IPS-NIHi11 (cell line): ENCODE data around the gene CD81.
A peak's percentile ranks its signal among the peaks of the same experiment; 100 is the strongest.

Experiments used
- DNase-seq: peaks from one replicate; pipeline ENCODE4 v3.0.0; 2012; ENCODE audit warnings: mixed read lengths, low spot score

CD81 gene

GRCh38 chr11:2391181-2391975 is 14.3 kb downstream of the CD81 start:
- DNase-seq = no peak

- no peak for DNase-seq
Measured at GRCh38 chr11:2392241-2392959, 15.3 kb downstream of the CD81 start.

DNA sequence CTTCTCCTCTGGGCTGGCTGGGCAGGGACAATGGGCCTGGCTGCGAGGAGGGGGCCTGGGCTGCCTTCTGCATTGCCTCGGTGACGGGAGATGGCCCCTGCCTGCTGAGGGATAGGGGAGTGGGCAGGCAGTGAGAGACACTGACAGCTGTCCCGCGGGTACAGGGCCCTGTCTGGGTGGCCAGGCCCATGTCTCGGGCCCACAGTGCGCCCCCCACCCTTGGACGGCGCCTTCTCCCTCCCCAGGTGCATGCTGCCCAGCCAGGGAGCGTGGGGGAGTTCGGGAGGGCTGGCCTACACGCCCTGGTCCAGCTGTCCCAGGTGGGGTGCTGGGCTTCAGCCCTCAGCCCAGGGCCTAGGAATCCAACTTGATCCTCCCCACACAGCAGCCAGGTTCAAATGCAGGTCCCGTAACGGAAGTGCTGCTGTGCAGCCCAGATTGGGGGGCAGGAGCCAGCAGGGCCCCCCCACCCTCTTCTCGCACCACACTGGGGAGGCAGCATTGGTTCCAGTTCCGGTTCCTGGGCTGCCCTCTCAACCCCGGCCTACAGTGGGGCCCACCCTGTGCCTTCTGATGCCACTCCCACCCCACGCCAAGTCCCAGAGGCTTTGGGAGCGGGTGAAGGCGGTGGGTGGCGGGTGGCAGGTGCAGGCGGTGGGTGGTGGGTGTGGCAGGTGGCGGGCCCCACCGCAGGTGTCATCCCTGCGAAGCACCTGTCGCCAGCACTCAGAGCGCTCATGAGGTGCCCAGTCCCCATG is 16.2 kb downstream of the CD81 start:
- DNase-seq = no peak

DNA sequence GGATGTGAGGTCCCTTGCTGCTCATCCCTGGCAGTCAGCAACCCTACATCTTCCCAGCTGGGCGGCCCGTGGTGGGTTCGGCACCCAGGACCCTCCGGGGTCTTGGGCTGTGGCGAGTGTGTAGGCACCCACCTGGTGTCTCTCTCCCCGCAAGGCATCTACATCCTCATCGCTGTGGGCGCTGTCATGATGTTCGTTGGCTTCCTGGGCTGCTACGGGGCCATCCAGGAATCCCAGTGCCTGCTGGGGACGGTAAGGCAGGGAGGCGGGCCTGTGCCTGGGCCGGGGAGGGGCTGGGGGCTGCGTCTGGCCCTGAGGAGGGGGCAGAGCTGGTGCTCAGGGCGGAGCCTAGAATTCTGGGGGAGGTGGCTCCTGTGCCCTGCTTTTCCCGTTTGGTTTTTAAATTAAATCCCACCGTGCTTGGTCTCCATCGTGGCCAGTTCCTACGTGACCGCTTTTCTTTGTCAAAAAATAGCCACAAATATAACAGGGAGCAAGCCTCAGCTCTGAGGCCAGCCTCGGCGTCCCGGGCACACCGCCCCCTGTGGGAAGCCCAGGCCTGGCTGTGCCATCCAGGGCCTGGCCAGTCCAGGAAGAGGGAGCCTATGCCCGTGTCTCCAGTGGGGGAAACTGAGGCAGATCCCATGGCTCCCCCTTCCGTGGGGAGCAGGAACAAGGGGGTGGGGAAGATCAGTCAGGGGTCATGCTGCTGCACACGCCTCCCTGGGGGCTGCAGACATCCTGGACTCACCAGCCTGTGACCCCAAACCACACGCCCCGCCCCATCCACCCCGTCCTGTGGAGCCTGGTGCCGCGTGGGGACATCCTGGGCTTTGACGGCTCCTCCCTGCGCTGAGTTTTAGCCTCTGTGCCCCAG is 17.1 kb downstream of the CD81 start:
- DNase-seq = no peak

DNA sequence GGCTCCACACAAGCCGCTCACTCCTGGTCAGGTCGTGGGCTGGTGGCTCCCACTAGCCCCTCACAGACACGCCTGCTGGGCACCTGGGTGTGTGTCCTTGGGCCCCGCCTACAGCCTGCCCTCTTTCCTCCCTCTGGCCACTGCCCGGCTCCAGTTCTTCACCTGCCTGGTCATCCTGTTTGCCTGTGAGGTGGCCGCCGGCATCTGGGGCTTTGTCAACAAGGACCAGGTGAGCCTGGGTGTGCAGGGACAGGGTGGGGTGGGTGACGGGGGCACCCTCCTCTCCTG is 17.7 kb downstream of the CD81 start:
- no peak for DNase-seq

- DNase-seq = no peak
Measured at GRCh38 chr11:2395211-2395730, 18.2 kb downstream of the CD81 start.

DNA sequence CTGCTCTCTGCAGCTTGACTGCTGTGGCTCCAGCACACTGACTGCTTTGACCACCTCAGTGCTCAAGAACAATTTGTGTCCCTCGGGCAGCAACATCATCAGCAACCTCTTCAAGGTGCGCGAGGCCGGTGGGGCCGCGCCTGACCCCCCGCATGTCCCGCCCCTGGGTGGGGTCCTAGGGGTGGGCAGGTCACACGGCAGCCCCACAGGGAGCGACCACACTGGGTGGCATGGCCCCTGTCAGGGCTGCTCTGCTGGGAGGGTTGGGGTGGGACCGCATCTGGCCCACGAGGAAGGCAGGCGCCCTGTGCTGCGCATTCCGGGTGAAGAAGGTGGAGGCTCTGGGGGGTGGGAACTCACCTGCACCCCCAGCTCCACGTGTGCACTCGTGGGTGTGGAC is 18.7 kb downstream of the CD81 start:
- no peak for DNase-seq

DNA sequence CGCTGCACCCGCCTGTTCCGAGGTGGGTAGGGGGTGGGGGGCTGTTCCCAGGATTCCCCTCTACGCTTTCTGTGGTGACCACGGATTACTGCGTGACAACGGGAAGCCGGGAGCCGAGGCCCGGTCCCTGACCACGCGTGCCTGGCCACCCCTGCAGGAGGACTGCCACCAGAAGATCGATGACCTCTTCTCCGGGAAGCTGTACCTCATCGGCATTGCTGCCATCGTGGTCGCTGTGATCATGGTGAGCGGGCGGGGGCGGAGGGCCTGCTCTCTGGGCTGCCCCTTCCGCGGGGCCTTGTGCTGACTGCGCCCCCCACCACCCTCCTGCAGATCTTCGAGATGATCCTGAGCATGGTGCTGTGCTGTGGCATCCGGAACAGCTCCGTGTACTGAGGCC is 19.4 kb downstream of the CD81 start:
- DNase-seq = no peak

- no peak for DNase-seq
Measured at GRCh38 chr11:2397005-2397404, 19.9 kb downstream of the CD81 start.

- DNase-seq = no peak
Measured at GRCh38 chr11:2398664-2399355, 21.7 kb downstream of the CD81 start.

DNA sequence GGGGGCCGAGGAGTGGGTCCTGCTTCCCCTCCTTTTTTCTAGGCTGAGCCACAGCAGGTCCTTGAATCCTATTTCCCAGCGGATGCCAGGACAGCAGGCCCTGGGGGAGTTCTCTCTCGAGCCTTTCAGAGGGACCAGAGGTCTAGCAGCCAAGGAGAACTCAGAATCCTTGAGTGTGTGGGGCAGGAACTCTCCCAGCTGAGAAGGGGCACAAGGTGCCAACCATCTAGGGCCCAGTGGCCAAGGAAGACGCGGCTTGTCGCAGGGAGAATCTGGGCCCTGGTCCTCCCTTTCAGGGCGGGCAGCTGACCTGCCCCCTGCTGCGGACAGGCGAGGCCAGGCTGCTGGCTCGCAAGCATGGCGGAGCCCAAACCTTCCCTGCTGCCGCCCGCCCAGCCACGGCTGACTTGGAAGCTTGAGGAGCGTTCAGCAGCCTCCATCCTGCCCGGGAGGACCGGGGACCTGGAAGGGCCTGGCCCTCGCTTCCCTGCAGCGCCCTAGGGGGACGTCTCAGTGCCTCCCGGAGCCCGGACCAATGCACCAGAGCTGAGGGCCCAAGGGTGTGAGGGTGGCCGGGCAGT is 22.5 kb downstream of the CD81 start:
- DNase-seq = no peak

DNA sequence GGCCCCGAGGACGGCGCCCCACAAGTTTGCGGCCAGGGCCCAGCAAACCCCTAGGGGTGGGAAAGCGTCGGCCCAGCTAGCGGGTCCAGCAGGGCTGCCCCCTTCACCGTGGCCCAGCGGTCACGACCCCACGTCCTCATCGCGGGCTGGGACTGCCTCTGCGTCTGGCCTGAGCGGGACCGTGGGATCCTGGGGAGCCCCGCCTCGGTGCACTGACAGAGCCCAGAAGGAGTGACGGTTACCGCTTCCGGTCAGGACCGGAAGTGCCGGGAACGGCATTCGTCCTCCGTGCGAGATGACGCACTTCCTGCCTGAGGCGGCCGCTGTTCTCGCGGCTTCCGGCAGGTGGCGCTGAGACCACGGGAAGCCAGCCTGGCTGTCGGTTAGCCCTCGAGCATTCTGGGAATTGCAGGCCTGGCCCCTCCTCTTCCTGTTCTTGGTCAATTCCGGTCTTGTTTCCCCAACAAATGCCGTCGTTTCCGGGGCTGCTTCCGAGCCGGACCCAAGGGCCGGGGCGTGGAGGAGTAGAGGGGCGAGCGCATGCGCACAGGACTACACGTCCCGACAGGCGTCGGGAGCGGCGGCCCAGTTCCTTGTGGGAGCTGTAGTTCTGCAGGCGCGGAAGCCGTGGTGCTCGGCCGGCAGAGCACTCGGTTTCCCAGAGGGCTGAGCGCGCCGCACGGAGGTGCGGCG is 23.1 kb downstream of the CD81 start, which contains the start of gene TSSC4:
Gene TSSC4 (plus strand): TSS at position 682 of the 693 bp plus-strand sequence. CDS start 1,884 bp downstream, outside the sequence.
- peak; percentile 99 for DNase-seq

DNA sequence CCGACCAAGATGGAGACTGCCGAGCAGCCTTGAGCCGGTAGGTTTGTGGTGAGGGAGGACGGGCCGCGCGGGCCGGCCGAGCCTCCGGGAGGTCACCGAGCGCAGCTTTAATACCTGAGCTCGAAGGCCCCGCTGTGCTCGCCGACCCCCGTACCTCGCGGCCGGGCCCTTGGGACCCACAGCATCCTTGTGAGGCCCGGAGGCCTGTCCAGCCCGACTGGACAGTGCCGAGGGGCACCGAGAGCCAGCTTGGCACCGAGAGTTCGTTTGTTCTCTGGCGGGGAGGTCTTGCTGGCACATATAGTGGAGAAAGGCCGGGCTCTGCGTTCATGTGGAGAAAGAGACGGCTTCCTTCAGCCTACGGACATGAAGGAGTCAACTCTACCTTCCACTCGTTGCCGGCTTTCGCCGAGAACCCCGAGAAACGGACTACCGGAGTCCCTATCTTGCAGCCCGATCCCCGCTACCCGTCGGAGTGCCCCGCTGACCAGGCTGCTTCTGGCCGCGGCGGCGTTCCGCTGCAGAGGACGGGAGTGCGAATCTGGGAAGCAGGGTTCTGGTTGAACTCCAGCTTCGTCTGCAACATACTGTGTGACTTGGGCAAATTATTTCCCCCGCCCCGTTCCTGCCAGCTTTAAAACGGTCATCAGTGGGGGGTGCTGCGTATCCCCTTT is 23.8 kb downstream of the CD81 start:
- no peak for DNase-seq

DNA sequence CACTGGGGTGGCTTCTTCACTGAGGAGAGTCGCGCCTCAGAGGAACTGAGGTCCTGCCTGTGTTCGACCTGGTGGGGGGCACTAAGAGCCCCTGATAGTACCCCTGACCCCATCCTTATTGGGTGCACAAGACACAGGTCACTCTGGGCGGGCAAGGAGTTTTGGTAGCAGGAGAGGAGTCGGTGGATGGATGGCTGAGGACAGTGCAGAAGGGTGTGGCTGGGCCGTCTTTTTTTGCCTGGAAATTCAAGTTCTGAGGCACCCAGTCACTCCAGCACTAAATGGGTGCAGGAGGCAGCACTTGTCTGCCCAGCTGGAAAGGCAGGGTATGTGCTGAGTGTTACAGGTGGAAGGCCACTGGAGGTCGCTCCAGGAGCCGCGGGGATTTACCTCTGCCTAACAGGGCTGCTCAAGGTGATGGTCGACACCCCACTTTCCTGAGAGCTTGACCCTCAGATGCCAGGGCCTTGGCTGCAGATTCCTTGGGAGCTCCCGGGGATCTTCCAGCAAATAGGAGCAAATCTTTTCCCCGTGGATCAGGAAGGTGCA is 24.4 kb downstream of the CD81 start:
- no peak for DNase-seq

DNA sequence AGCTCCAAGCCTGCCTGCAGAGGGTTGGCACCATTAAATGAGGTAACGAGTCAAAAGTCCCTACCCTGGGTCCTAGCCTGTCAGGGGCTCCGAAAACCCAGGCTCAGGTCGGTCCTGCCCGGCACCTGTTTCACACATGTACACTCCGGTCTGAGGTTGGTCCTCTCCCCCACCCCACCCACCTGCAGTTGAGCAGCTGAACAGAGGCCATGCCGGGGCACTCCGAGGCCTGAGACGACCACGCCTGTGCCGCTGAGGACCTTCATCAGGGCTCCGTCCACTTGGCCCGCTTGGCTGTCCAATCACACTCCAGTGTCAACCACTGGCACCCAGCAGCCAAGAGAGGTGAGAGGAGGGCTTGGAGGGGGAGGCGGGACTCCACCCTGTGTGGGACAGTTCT is 25.0 kb downstream of the CD81 start:
- DNase-seq = no peak

DNA sequence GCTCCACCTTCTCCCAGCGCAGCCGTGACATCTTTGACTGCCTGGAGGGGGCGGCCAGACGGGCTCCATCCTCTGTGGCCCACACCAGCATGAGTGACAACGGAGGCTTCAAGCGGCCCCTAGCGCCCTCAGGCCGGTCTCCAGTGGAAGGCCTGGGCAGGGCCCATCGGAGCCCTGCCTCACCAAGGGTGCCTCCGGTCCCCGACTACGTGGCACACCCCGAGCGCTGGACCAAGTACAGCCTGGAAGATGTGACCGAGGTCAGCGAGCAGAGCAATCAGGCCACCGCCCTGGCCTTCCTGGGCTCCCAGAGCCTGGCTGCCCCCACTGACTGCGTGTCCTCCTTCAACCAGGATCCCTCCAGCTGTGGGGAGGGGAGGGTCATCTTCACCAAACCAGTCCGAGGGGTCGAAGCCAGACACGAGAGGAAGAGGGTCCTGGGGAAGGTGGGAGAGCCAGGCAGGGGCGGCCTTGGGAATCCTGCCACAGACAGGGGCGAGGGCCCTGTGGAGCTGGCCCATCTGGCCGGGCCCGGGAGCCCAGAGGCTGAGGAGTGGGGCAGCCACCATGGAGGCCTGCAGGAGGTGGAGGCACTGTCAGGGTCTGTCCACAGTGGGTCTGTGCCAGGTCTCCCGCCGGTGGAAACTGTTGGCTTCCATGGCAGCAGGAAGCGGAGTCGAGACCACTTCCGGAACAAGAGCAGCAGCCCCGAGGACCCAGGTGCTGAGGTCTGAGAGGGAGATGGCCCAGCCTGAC is 26.0 kb downstream of the CD81 start:
- no peak for DNase-seq

DNA sequence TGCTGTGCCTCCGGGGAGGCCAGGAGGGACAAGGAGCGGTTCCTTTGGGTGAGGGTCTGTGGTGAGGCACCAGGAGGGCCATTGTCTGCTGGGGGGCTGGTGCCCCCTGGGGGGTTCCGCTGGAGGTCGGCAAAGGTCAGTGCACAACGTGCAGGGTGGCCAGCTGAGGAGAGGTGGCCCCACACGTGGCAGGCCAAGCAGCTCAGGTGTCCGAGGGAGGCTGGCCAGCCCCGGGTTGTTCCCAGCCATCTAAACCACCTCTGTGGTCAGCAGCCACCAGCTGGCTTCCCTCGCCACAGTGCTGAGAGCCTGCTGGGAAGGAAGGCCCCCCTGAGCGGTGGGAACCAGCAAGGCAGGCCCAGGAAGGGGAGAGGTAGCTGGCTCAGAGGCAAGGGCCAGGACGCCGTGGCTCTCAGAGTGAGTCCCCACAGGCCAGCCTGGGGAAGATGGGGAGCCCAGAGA is 27.7 kb downstream of the CD81 start:
- no peak for DNase-seq

DNA sequence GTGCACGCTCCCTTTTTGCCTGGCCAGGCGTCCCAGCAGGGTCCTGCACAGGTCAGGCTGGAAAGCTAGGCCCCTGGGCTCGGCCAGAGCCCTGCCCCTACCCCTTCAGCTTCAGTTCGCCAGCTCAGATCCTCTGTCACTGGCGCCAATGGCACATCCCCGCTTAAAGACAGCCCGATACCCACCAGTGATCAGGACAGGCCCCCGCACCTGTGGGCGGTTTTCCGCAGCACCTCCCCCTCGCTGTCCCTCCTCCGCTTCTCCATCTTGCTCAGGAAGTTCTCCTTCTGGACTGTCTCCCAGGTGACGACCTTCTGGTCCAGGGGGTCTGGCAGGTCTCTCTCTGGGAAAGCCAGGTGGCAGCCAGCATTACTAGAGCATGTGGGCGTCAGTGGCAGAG is 29.3 kb downstream of the CD81 start:
- DNase-seq = no peak
